NCI-H2171 (cell line): ENCODE data around the gene RASA3.
A peak's percentile ranks its signal among the peaks of the same experiment; 100 is the strongest.
"Not testable (repeated sequence)": the region's sequence is repeated elsewhere in the genome, so short reads cannot be mapped to it uniquely, and the experiment has no call there.

Source experiments
- DNase-seq: peaks from one replicate; lab custom pipeline; 2025; lab: John Stamatoyannopoulos, UW

The RASA3 gene

GRCh38 chr13:114132419-114133121 is at the start of gene RASA3:
RASA3 (minus strand) TSS chr13:114132623; CDS start chr13:114132489, 134 bp downstream.
- DNase-seq = no peak

- peak; percentile 65 for DNase-seq
Measured at GRCh38 chr13:114179087-114179658, 46.8 kb upstream of the RASA3 start, which contains the start of gene CFAP97D2. CFAP97D2 (plus strand) TSS chr13:114179257; CDS start chr13:114179331, 74 bp downstream.

GRCh38 chr13:114177245-114178010 is 45.0 kb upstream of the RASA3 start:
- DNase-seq = no peak

- DNase-seq = not testable (repeated sequence)
Measured at GRCh38 chr13:114176359-114176902, 44.0 kb upstream of the RASA3 start.

GRCh38 chr13:114174529-114174961 is 42.1 kb upstream of the RASA3 start:
- no peak for DNase-seq

GRCh38 chr13:114173745-114174144 is 41.3 kb upstream of the RASA3 start:
- no peak for DNase-seq

GRCh38 chr13:114173272-114173671 is 40.8 kb upstream of the RASA3 start:
- no peak for DNase-seq

- DNase-seq = no peak
Measured at GRCh38 chr13:114167885-114168284, 35.5 kb upstream of the RASA3 start.

- no peak for DNase-seq
Measured at GRCh38 chr13:114167426-114167825, 35.0 kb upstream of the RASA3 start.

- no peak for DNase-seq
Measured at GRCh38 chr13:114166381-114167131, 34.1 kb upstream of the RASA3 start.

GRCh38 chr13:114164681-114165429 is 32.4 kb upstream of the RASA3 start:
- DNase-seq = no peak

GRCh38 chr13:114164053-114164452 is 31.6 kb upstream of the RASA3 start:
- no peak for DNase-seq

- no peak for DNase-seq
Measured at GRCh38 chr13:114162533-114162922, 30.1 kb upstream of the RASA3 start.

- no peak for DNase-seq
Measured at GRCh38 chr13:114161644-114162532, 29.5 kb upstream of the RASA3 start.

- DNase-seq = no peak
Measured at GRCh38 chr13:114161028-114161556, 28.7 kb upstream of the RASA3 start.

- DNase-seq = not testable (repeated sequence)
Measured at GRCh38 chr13:114158869-114159666, 26.6 kb upstream of the RASA3 start.

- no peak for DNase-seq
Measured at GRCh38 chr13:114157869-114158495, 25.6 kb upstream of the RASA3 start.
